H1 (cell line): ENCODE measurements around the gene IGF2R. TPM values are rescaled to one million over a fixed set of nuclear protein-coding genes. Genes with fewer than 3 reads are reported as not detected.

Experiments
- CTCF ChIA-PET: fragments of 300-600 bp; sonication (Branson Sonifier 250); formaldehyde crosslinking; loops from one replicate; lab custom pipeline; 2021; ENCODE audit not compliant: partially characterized antibody; lab: Charles Lee
- POLR2A ChIA-PET: fragments of 300-600 bp; sonication (Branson Sonifier 250); formaldehyde crosslinking; loops from one replicate; lab custom pipeline; 2021; ENCODE audit warnings: inconsistent platforms; ENCODE audit not compliant: partially characterized antibody; lab: Charles Lee
- DNase-seq, 2 experiments: peaks; one replicate each; pipeline versions ENCODE4 v3.0.0 to v3.0.0-alpha.2; 2010 to 2022; ENCODE audit warnings: low spot score in 2 of 2, low read depth in 1 of 2, mixed read lengths in 1 of 2
- FAIRE-seq: peaks from 2 replicates; lab custom pipeline; 2011; peaks lifted over from hg19 to GRCh38; lab: Jason Lieb, UNC
- H2AFZ ChIP-seq: 2 replicates; pipeline ENCODE4 v1.8.1; 2012; ENCODE audit warnings: low read length, inconsistent platforms
- H2AK5ac ChIP-seq: 2 replicates; pipeline ENCODE4 v1.6.1; 2013; ENCODE audit warnings: low read depth, low read length
- H2BK120ac ChIP-seq: replicated peaks from 2 replicates; pipeline ENCODE3; 2013; ENCODE audit warnings: low read depth, low read length, inconsistent platforms
- H2BK12ac ChIP-seq: 2 replicates; pipeline ENCODE4 v1.6.1; 2013; ENCODE audit warnings: low read depth, low read length
- H2BK15ac ChIP-seq: 2 replicates; pipeline ENCODE4 v1.6.1; 2013; ENCODE audit warnings: low read length
- H2BK20ac ChIP-seq: 2 replicates; pipeline ENCODE4 v1.6.1; 2013; ENCODE audit warnings: low read length
- H2BK5ac ChIP-seq: 2 replicates; pipeline ENCODE4 v1.6.1; 2013; ENCODE audit warnings: low read depth, low read length
- H3K14ac ChIP-seq: 2 replicates; pipeline ENCODE4 v1.6.1; 2013; ENCODE audit warnings: inconsistent platforms; ENCODE audit not compliant: insufficient read length
- H3K18ac ChIP-seq: 2 replicates; pipeline ENCODE4 v1.6.1; 2013; ENCODE audit warnings: low read length; ENCODE audit errors: extremely low read depth
- H3K23ac ChIP-seq: 2 replicates; pipeline ENCODE4 v1.6.1; 2013; ENCODE audit warnings: inconsistent platforms; ENCODE audit not compliant: insufficient read length
- H3K23me2 ChIP-seq: 2 replicates; pipeline ENCODE4 v1.6.1; 2013; ENCODE audit warnings: low read depth, low read length
- H3K27ac ChIP-seq: 2 replicates; pipeline ENCODE4 v1.6.1; 2011; ENCODE audit warnings: low read depth, low read length, inconsistent platforms
- H3K27me3 ChIP-seq, 4 experiments: replicated peaks in 1 of 4; 1 replicate in 1 of 4; 2 replicates in 3 of 4; pipeline versions ENCODE4 v1.6.1 to v1.8.1; 2011 to 2013; ENCODE audit warnings: low read length in 3 of 4, mild to moderate bottlenecking in 3 of 4, inconsistent platforms in 2 of 4, mixed read lengths in 2 of 4, moderate library complexity in 1 of 4; ENCODE audit not compliant: control insufficient read depth in 3 of 4, insufficient read depth in 3 of 4; ENCODE audit errors: extremely low read depth in 1 of 4
- H3K36me3 ChIP-seq, 4 experiments: 2 replicates each; pipeline versions ENCODE4 v1.6.1 to v1.8.1; 2011 to 2013; ENCODE audit warnings: mild to moderate bottlenecking in 4 of 4, low read length in 3 of 4, moderate library complexity in 2 of 4, control low read depth in 1 of 4, inconsistent platforms in 1 of 4; ENCODE audit not compliant: insufficient read depth in 4 of 4, control insufficient read depth in 2 of 4
- H3K4ac ChIP-seq: replicated peaks from 2 replicates; pipeline ENCODE3; 2013; ENCODE audit warnings: low read length, low read depth, mixed read lengths, inconsistent platforms; ENCODE audit not compliant: insufficient read length
- H3K4me1 ChIP-seq, 4 experiments: replicated peaks in 1 of 4; 1 replicate in 1 of 4; 2 replicates in 3 of 4; pipeline versions ENCODE4 v1.6.1 to v1.8.1; 2011 to 2013; ENCODE audit warnings: low read length in 3 of 4, inconsistent platforms in 2 of 4, mixed read lengths in 1 of 4; ENCODE audit not compliant: insufficient read depth in 4 of 4, control insufficient read depth in 3 of 4
- H3K4me2 ChIP-seq, 2 experiments: 2 replicates each; pipeline versions ENCODE4 v1.6.1 to v1.8.1; 2011 to 2013; ENCODE audit warnings: low read depth in 2 of 2, low read length in 2 of 2, control low read depth in 1 of 2, inconsistent platforms in 1 of 2, mild to moderate bottlenecking in 1 of 2; ENCODE audit not compliant: insufficient read depth in 1 of 2
- H3K4me3 ChIP-seq, 4 experiments: fragments of 200-600, 300-600 bp in 1 of 4; sonication (generic), shearing (Covaris generic), sonication (Bioruptor Twin) in 1 of 4; 2 replicates each; pipeline versions ENCODE4 v1.5.1 to v1.8.1; 2011 to 2016; ENCODE audit warnings: low read length in 4 of 4, low read depth in 3 of 4, control low read depth in 2 of 4, inconsistent platforms in 2 of 4, mild to moderate bottlenecking in 2 of 4, mixed read lengths in 1 of 4, moderate library complexity in 1 of 4; ENCODE audit not compliant: insufficient read depth in 2 of 4; ENCODE audit errors: extremely low read depth in 1 of 4
- H3K56ac ChIP-seq: replicated peaks from 2 replicates; pipeline ENCODE3; 2013; ENCODE audit warnings: low read depth, mild to moderate bottlenecking, mixed read lengths, low read length, inconsistent platforms; ENCODE audit not compliant: insufficient read length
- H3K79me1 ChIP-seq: 2 replicates; pipeline ENCODE4 v1.6.1; 2013; ENCODE audit warnings: low read depth, low read length, control low read depth
- H3K79me2 ChIP-seq, 2 experiments: 2 replicates each; pipeline versions ENCODE4 v1.6.1 to v1.8.1; 2012 to 2013; ENCODE audit warnings: low read length in 2 of 2, mild to moderate bottlenecking in 2 of 2, inconsistent platforms in 1 of 2; ENCODE audit not compliant: insufficient read depth in 2 of 2, control insufficient read depth in 1 of 2
- H3K9ac ChIP-seq, 4 experiments: replicated peaks in 1 of 4; 1 replicate in 1 of 4; 2 replicates in 3 of 4; pipeline versions ENCODE4 v1.6.1 to v1.8.1; 2011 to 2013; ENCODE audit warnings: low read depth in 3 of 4, low read length in 3 of 4, control low read depth in 2 of 4, mild to moderate bottlenecking in 2 of 4, moderate library complexity in 2 of 4, inconsistent platforms in 1 of 4; ENCODE audit errors: extremely low read depth in 1 of 4
- H3K9me3 ChIP-seq, 2 experiments: 2 replicates each; pipeline versions ENCODE4 v1.6.1 to v1.8.1; 2012 to 2013; ENCODE audit warnings: mild to moderate bottlenecking in 2 of 2, moderate library complexity in 2 of 2, control low read depth in 1 of 2, inconsistent platforms in 1 of 2, low read depth in 1 of 2, low read length in 1 of 2, mixed read lengths in 1 of 2; ENCODE audit not compliant: insufficient read depth in 2 of 2
- H4K20me1 ChIP-seq, 2 experiments: replicated peaks in 1 of 2; 2 replicates each; pipeline versions ENCODE3 to v1.8.1; 2011 to 2013; ENCODE audit warnings: inconsistent platforms in 2 of 2, low read length in 2 of 2, mild to moderate bottlenecking in 1 of 2; ENCODE audit not compliant: insufficient read depth in 2 of 2, control insufficient read depth in 1 of 2
- H4K5ac ChIP-seq: 2 replicates; pipeline ENCODE4 v1.6.1; 2013; ENCODE audit warnings: low read length, low read depth, mixed read lengths, inconsistent platforms; ENCODE audit not compliant: insufficient read length
- H4K8ac ChIP-seq: 2 replicates; pipeline ENCODE4 v1.8.0; 2013; ENCODE audit warnings: mild to moderate bottlenecking, moderate library complexity, low read length, inconsistent platforms; ENCODE audit not compliant: insufficient read depth; ENCODE audit errors: extremely low read depth
- H4K91ac ChIP-seq: replicated peaks from 2 replicates; pipeline ENCODE3; 2013; ENCODE audit warnings: low read length, mixed read lengths, inconsistent platforms; ENCODE audit not compliant: insufficient read length
- BACH1 ChIP-seq: IDR thresholded peaks from 2 replicates; pipeline ENCODE4 v1.6.1; 2012; ENCODE audit warnings: low read length, improper control_type of control experiment
- CBX5 ChIP-seq: fragments of 300-800, 300-1000 bp; sonication (generic); IDR thresholded peaks from 2 replicates; pipeline ENCODE4 v1.7.1; 2016; ENCODE audit warnings: antibody characterized with exemption, low read length, low read depth
- CEBPB ChIP-seq: IDR thresholded peaks from 2 replicates; pipeline ENCODE4 v1.6.1; 2012; ENCODE audit warnings: low read depth, low read length
- CHD1 ChIP-seq: IDR thresholded peaks from 2 replicates; pipeline ENCODE4 v1.6.1; 2012; ENCODE audit warnings: low read depth, low read length, improper control_type of control experiment
- E2F6 ChIP-seq: IDR thresholded peaks from 2 replicates; pipeline ENCODE4 v1.6.1; 2012; ENCODE audit warnings: inconsistent platforms
- FOSL1 ChIP-seq: IDR thresholded peaks from 2 replicates; pipeline ENCODE4 v1.6.1; 2011; ENCODE audit warnings: mild to moderate bottlenecking, low read depth, low read length, moderate library complexity; ENCODE audit not compliant: insufficient read depth
- GABPA ChIP-seq: IDR thresholded peaks from 2 replicates; pipeline ENCODE4 v1.6.1; 2011; ENCODE audit warnings: mild to moderate bottlenecking, low read length, moderate library complexity, borderline replicate concordance; ENCODE audit not compliant: insufficient read depth
- POLR2A ChIP-seq, 2 experiments: IDR thresholded peaks; 1 replicate in 1 of 2; 2 replicates in 1 of 2; pipeline ENCODE4 v1.6.1; 2011; ENCODE audit warnings: low read depth in 2 of 2, low read length in 2 of 2, mild to moderate bottlenecking in 2 of 2; ENCODE audit errors: control extremely low read depth in 1 of 2
- RNF2 ChIP-seq: fragments of 200-900, 300-1000 bp; sonication (generic); IDR thresholded peaks from 2 replicates; pipeline ENCODE4 v1.7.1; 2016; ENCODE audit warnings: borderline replicate concordance, low read depth, mild to moderate bottlenecking, antibody characterized with exemption, low read length; ENCODE audit not compliant: poor library complexity, severe bottlenecking; ENCODE audit errors: missing control alignments
- SAP30 ChIP-seq: fragments of 300-600 bp; sonication (generic); IDR thresholded peaks from 2 replicates; pipeline ENCODE4 v1.7.1; 2012; ENCODE audit warnings: low read length, moderate library complexity, mild to moderate bottlenecking, inconsistent platforms; ENCODE audit not compliant: insufficient read depth, insufficient replicate concordance
- SP4 ChIP-seq: IDR thresholded peaks from 2 replicates; pipeline ENCODE4 v1.6.1; 2012; ENCODE audit warnings: low read length, inconsistent platforms
- SUZ12 ChIP-seq: fragments of 200-600 bp; sonication (generic); IDR thresholded peaks from 2 replicates; pipeline ENCODE4 v1.6.1; 2012; ENCODE audit warnings: mild to moderate bottlenecking, inconsistent platforms, low read length, moderate library complexity, mixed read lengths
- TCF12 ChIP-seq: IDR thresholded peaks from 2 replicates; pipeline ENCODE4 v1.6.1; 2011; ENCODE audit warnings: low read depth, mild to moderate bottlenecking, low read length
- WGBS, 2 experiments: shearing (Covaris generic) in 1 of 2; methylation state at CpG; one replicate each; pipeline versions ENCODE4 v1.1.6 to v1.1.7; 2013 to 2015; ENCODE audit warnings: low lambda C conversion rate in 2 of 2, mixed read lengths in 2 of 2, inconsistent platforms in 1 of 2, low coverage in 1 of 2, missing lambda C conversion rate in 1 of 2; ENCODE audit not compliant: insufficient replicate concordance in 2 of 2, insufficient coverage in 1 of 2, insufficient read length in 1 of 2; ENCODE audit errors: extremely low coverage in 1 of 2, missing lambda C conversion rate in 1 of 2; 5-methylcytosine and 5-hydroxymethylcytosine counted together
- polyA plus RNA-seq, 7 experiments: library from polyadenylated mRNA; depleted of rRNA in 3 of 7; stranded (reverse) in 5 of 7; unstranded in 2 of 7; fragments of >200 nt in 5 of 7; fragments of 200-250 nt in 2 of 7; gene quantifications; 1 replicate in 5 of 7; 2 replicates in 1 of 7; 4 replicates in 1 of 7; pipeline versions ENCODE4 v1.2.1 to v1.2.3, GENCODE V29; 2011 to 2013; ENCODE audit warnings: missing spikeins in 2 of 7, mixed read lengths in 2 of 7
- total RNA-seq: library from RNA; stranded (reverse); fragmentation: NEBNext Ultra II Directional; extraction: Animal tissue kit (Norgen Biotek cat#: 25700); gene quantifications from 2 replicates; pipeline ENCODE4 v1.2.1, GENCODE V29; 2021

The IGF2R gene
- total and polyA plus RNA-seq, 2 of the 8 experiments (the other 6 are each of a cell fraction or from before 2014, with no cell fraction given), result 20.6 to 74.1 TPM

DNA sequence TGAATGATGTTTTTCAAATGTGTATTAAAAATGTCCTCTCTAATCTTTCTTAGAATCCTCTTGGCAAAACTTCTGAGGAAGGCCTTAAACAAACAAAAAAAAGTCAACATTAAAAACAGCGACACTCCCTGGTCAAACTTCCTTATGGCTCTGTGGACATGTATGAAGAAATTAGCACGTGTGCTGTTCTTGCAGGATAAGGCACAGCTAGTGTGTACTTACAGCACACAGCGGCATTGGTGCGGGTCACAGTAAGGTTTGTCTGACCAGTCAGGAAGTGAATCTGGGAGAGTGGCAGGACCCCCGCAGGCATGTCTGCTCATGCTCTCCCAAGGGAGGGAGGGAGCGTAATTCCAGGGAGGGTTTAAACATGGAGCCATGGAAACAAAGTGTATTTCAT lies 191.6 kb downstream of the IGF2R start:
- H2BK120ac ChIP-seq, result no peak overlapping the region
- H3K79me2 ChIP-seq, result no peaks in the 10 kb centered on the region
- H3K36me3 ChIP-seq, result no peaks in the 10 kb centered on the region
- no peaks in the 10 kb centered on the region for H3K9me3 ChIP-seq
- peak overlapping the region; percentile 8 for H4K91ac ChIP-seq
- H3K23ac ChIP-seq, result no peak overlapping the region
- H4K8ac ChIP-seq, result no peak overlapping the region
- H3K56ac ChIP-seq, result no peak overlapping the region
- H2AK5ac ChIP-seq, result no peak overlapping the region
- ChIA-PET POLR2A (no interaction called here), CTCF (interaction anchor here (1.7 to 2.6 kb wide), 2 partner anchors 19 to 295 kb away, joined by 6 to 8 read pairs; no protein-coding TSS in a partner anchor)
- peak overlapping the region; percentile 9; the same call in 1 of the 2 replicates for H2BK5ac ChIP-seq
- peak overlapping the region; percentile 65; the same call in 1 of the 2 replicates for H2BK12ac ChIP-seq
- H3K4me3 ChIP-seq, result no peak overlapping the region
- H3K4me2 ChIP-seq, result no peak overlapping the region
- DNase-seq (no peak), FAIRE-seq (no peak)
- no peak overlapping the region for H3K27ac ChIP-seq
- H3K14ac ChIP-seq, result no peak overlapping the region
- no peaks in the 10 kb centered on the region for H3K79me1 ChIP-seq
- 84% methylated on average over 6 of the region's 6 CpGs; no CpG with 5 or more reads in 1 of the 2 experiments for WGBS, 2 experiments
- no peak overlapping the region for H3K9ac ChIP-seq
- no peaks in the 10 kb centered on the region for H4K20me1 ChIP-seq
- H2BK15ac ChIP-seq, result peak overlapping the region; percentile 74; the same call in 1 of the 2 replicates
- no peak overlapping the region for H3K4ac ChIP-seq
- H3K27me3 ChIP-seq, result no peaks in the 10 kb centered on the region
- 0 out of 2 replicates have a peak overlapping the region, but pooled peaks have one; percentile 55 for H2BK20ac ChIP-seq
- TF ChIP-seq RNF2 (no peak), CBX5 (no peak), BACH1 (no peak), POLR2A (IDR thresholded peaks at IDR 0.05; ENCODE audit: control extremely low read depth in 1 of 2, low read depth in 2 of 2, low read length in 2 of 2) (no peak), CEBPB (no peak), SAP30 (no peak), CHD1 (no peak), FOSL1 (no peak), E2F6 (no peak), SP4 (no peak), GABPA (no peak), TCF12 (no peak), SUZ12 (no peak)
- H3K23me2 ChIP-seq, result no peaks in the 10 kb centered on the region
- peaks cover 0 to 6% (median 3%) of the 10 kb centered on the region in 4 experiments; a peak in 5 of 7 replicates for H3K4me1 ChIP-seq
- H4K5ac ChIP-seq, result no peak overlapping the region
- H3K18ac ChIP-seq, result no peak overlapping the region
- H2AFZ ChIP-seq, result 0 out of 2 replicates have a peak overlapping the region, but pooled peaks have one; percentile 61
